A549 (cell line): Measurements from ENCODE around the gene S100A8. TPM values are rescaled to one million over a fixed set of nuclear protein-coding genes. Genes with fewer than 3 reads are reported as not detected.

Source experiments
- ATAC-seq, 2 experiments: fragments of 200-7000 bp in 1 of 2; fragments of >200 bp in 1 of 2; cut with Nextera tagmentation in 1 of 2; cut with Tn5 transposase in 1 of 2; 3 replicates each; pipeline versions ENCODE4 v1.8.0 to v1.9.1; 2018 to 2020; ENCODE audit warnings: mild to moderate bottlenecking in 1 of 2, moderate library complexity in 1 of 2
- CTCF ChIA-PET: fragments of 300-600 bp; sonication (Branson Sonifier 250); formaldehyde crosslinking; extraction: SDS; loops from one replicate; lab custom pipeline; 2021; ENCODE audit warnings: antibody characterized with exemption, inconsistent platforms; lab: Yijun Ruan, JAX
- POLR2A ChIA-PET: fragments of 350-600 bp; formaldehyde crosslinking; extraction: SDS; loops from one replicate; lab custom pipeline; 2021; ENCODE audit warnings: antibody characterized with exemption, inconsistent platforms; lab: Yijun Ruan, JAX
- DNase-seq, 2 experiments: peaks; one replicate each; pipeline versions ENCODE4 v3.0.0 to v3.0.0-alpha.2; 2011 to 2016; ENCODE audit warnings: low read depth in 1 of 2, low spot score in 1 of 2
- FAIRE-seq: peaks from 2 replicates; lab custom pipeline; 2011; peaks lifted over from hg19 to GRCh38; lab: Jason Lieb, UNC
- H3K27ac ChIP-seq, 2 experiments: fragments of >200 bp; sonication (Bioruptor Twin); formaldehyde crosslinking; 3 replicates each; pipeline ENCODE4 v1.5.1; 2016 to 2017
- H3K4me1 ChIP-seq: fragments of >200 bp; sonication (Bioruptor Twin); formaldehyde crosslinking; 3 replicates; pipeline ENCODE4 v1.6.1; 2016
- H3K4me2 ChIP-seq: fragments of >200 bp; sonication (Bioruptor Twin); formaldehyde crosslinking; 3 replicates; pipeline ENCODE4 v1.6.1; 2016
- H3K4me3 ChIP-seq: fragments of >200 bp; sonication (Bioruptor Twin); formaldehyde crosslinking; 3 replicates; pipeline ENCODE4 v1.5.1; 2016
- H3K9me3 ChIP-seq: fragments of >200 bp; sonication (Bioruptor Twin); formaldehyde crosslinking; 3 replicates; pipeline ENCODE4 v1.6.1; 2016
- ATOH8 ChIP-seq: fragments of 250-450 bp; sonication (Bioruptor Pico); IDR thresholded peaks from 2 replicates; pipeline ENCODE4 v1.5.0; 2020; ENCODE audit warnings: low read depth, mild to moderate bottlenecking, moderate library complexity
- BCL3 ChIP-seq: fragments of >200 bp; sonication (Bioruptor Twin); formaldehyde crosslinking; IDR thresholded peaks from 3 replicates; pipeline ENCODE4 v1.6.1; 2016
- CEBPB ChIP-seq, 2 experiments: fragments of >200 bp in 1 of 2; sonication (Bioruptor Twin) in 1 of 2; formaldehyde crosslinking in 1 of 2; IDR thresholded peaks; 2 replicates each; pipeline ENCODE4 v1.6.1; 2012 to 2016
- EHF ChIP-seq: fragments of 250-450 bp; sonication (Bioruptor Pico); IDR thresholded peaks from 2 replicates; pipeline ENCODE4 v1.5.0; 2020; ENCODE audit warnings: mild to moderate bottlenecking
- EP300 ChIP-seq, 2 experiments: fragments of >200 bp; sonication (Bioruptor Twin); formaldehyde crosslinking; IDR thresholded peaks; 2 replicates in 1 of 2; 3 replicates in 1 of 2; pipeline ENCODE4 v1.6.1; 2016 to 2017
- HEYL ChIP-seq: fragments of 250-450 bp; sonication (Bioruptor Pico); IDR thresholded peaks from 2 replicates; pipeline ENCODE4 v1.8.0; 2021; ENCODE audit warnings: mild to moderate bottlenecking, moderate library complexity
- HOXA7 ChIP-seq: fragments of 250-450 bp; sonication (Bioruptor Pico); IDR thresholded peaks from 2 replicates; pipeline ENCODE4 v1.5.0; 2020; ENCODE audit warnings: mild to moderate bottlenecking, moderate library complexity
- HOXB5 ChIP-seq: fragments of 250-450 bp; sonication (Bioruptor Pico); IDR thresholded peaks from 2 replicates; pipeline ENCODE4 v1.5.0; 2020; ENCODE audit warnings: mild to moderate bottlenecking, moderate library complexity
- JUN ChIP-seq, 2 experiments: fragments of >200 bp; sonication (Bioruptor Twin); formaldehyde crosslinking; IDR thresholded peaks; 2 replicates in 1 of 2; 3 replicates in 1 of 2; pipeline ENCODE4 v1.6.1; 2016 to 2017
- MAFK ChIP-seq: fragments of 450-650 bp; IDR thresholded peaks from 2 replicates; pipeline ENCODE4 v1.6.1; 2014; ENCODE audit not compliant: partially characterized antibody
- MAX ChIP-seq: IDR thresholded peaks from 2 replicates; pipeline ENCODE4 v1.6.1; 2012
- NFE2L2 ChIP-seq: fragments of 150-350 bp; conservative IDR thresholded peaks from 2 replicates; pipeline ENCODE4 v1.6.1; 2014; ENCODE audit warnings: low read length
- POLR2A ChIP-seq: IDR thresholded peaks from 2 replicates; pipeline ENCODE4 v1.6.1; 2012; ENCODE audit warnings: mild to moderate bottlenecking, low read length
- POLR2AphosphoS2 ChIP-seq: conservative IDR thresholded peaks from 2 replicates; pipeline ENCODE4 v1.6.1; 2012; ENCODE audit warnings: low read length, improper control_type of control experiment, inconsistent platforms
- RAD21 ChIP-seq, 2 experiments: fragments of >200 bp in 1 of 2; sonication (Bioruptor Twin) in 1 of 2; formaldehyde crosslinking in 1 of 2; IDR thresholded peaks in 1 of 2; conservative IDR thresholded peaks in 1 of 2; 2 replicates in 1 of 2; 3 replicates in 1 of 2; pipeline ENCODE4 v1.6.1; 2012 to 2018; ENCODE audit warnings: inconsistent platforms in 1 of 2
- REST ChIP-seq: fragments of 200-600 bp; sonication (generic); IDR thresholded peaks from 2 replicates; pipeline ENCODE4 v1.6.1; 2016; ENCODE audit warnings: antibody characterized with exemption, mild to moderate bottlenecking, moderate library complexity
- TFCP2L1 ChIP-seq: fragments of 250-450 bp; sonication (Bioruptor Pico); IDR thresholded peaks from 2 replicates; pipeline ENCODE4 v1.5.0; 2021; ENCODE audit warnings: mild to moderate bottlenecking
- WGBS: methylation state at CpG from one replicate; pipeline ENCODE4 v1.1.6; 2017; ENCODE audit errors: missing lambda C conversion rate; 5-methylcytosine and 5-hydroxymethylcytosine counted together
- polyA minus RNA-seq: library from RNA; depleted of rRNA, polyadenylated mRNA; stranded (reverse); fragments of >200 nt; gene quantifications from 2 replicates; pipeline ENCODE4 v1.2.3, GENCODE V29; 2011; rRNA and poly(A)+ RNA removed
- polyA plus RNA-seq, 4 experiments: library from polyadenylated mRNA; depleted of rRNA in 3 of 4; stranded (reverse); fragments of >200 nt; fragmentation: RNase III in 1 of 4; extraction: RNeasy Plus Mini Kit Qiagen cat#74134 plus additional on column Dnase treatment in 1 of 4; gene quantifications; 2 replicates in 3 of 4; 3 replicates in 1 of 4; pipeline ENCODE4 v1.2.3, GENCODE V29; 2011 to 2017
- TF ChIP-seq, protein P1 (sequence below): fragments of 450-650 bp; IDR thresholded peaks from 2 replicates; pipeline ENCODE4 v1.6.1; 2014; ENCODE audit warnings: antibody characterized with exemption
- TF ChIP-seq, protein P2 (sequence below): IDR thresholded peaks from 2 replicates; pipeline ENCODE4 v1.6.1; 2012; ENCODE audit warnings: low read depth, borderline replicate concordance

Gene S100A8
- polyA plus RNA-seq (2011; rRNA removed), result not detected in 2 replicates
- not detected in 2 replicates for polyA plus RNA-seq (2012; cell fraction: cytosol; rRNA removed)
- not detected in 2 replicates for polyA plus RNA-seq (2012; cell fraction: nucleus; rRNA removed)
- not detected in 3 replicates for polyA plus RNA-seq (2017; fragmentation: RNase III; extraction: RNeasy Plus Mini Kit Qiagen cat#74134 plus additional on column Dnase treatment)
- polyA minus RNA-seq, result not detected in 2 replicates

GRCh38 chr1:153390938-153391710 is at the start of gene S100A8:
S100A8 (minus strand) TSS chr1:153391073; CDS start chr1:153390535, 538 bp downstream.
- TF ChIP-seq HOXB5 (CRISPR knock-in tag) (no peak), BCL3 (no peak), HOXA7 (no peak), JUN (IDR thresholded peaks at IDR 0.05) (no peak), CEBPB (IDR thresholded peaks at IDR 0.05) (no peak), EP300 (IDR thresholded peaks at IDR 0.05) (no peak), RAD21 (conservative IDR thresholded peaks at IDR 0.05 in 1 of 2, IDR thresholded peaks at IDR 0.05 in 1 of 2) (no peak), MAFK (no peak), EHF (CRISPR knock-in tag) (no peak), POLR2AphosphoS2 (no peak), HEYL (CRISPR knock-in tag) (no peak)
- TF ChIP-seq, protein P1, sequence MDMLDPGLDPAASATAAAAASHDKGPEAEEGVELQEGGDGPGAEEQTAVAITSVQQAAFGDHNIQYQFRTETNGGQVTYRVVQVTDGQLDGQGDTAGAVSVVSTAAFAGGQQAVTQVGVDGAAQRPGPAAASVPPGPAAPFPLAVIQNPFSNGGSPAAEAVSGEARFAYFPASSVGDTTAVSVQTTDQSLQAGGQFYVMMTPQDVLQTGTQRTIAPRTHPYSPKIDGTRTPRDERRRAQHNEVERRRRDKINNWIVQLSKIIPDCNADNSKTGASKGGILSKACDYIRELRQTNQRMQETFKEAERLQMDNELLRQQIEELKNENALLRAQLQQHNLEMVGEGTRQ, result no peak
- TF ChIP-seq, all 56 proteins: peak for 0
- Histone ChIP-seq H3K4me1 (no peaks in the 10 kb centered on the region), H3K4me2 (no peak within 1 kb of the TSS), H3K27ac (no peak within 1 kb of the TSS), H3K4me3 (no peak within 1 kb of the TSS), H3K9me3 (no peaks in the 10 kb centered on the region)
- FAIRE-seq, result no peak
- ATAC-seq, result no peak
- POLR2A ChIA-PET, result no interaction called here
- DNase-seq, result no peak
- CTCF ChIA-PET, result interaction anchor here (1.3 to 2.1 kb wide), 2 partner anchors 103 to 177 kb away, joined by 3 to 6 read pairs; no protein-coding TSS in a partner anchor
- WGBS, result 3% methylated on average over 7 of the region's 7 CpGs

- H3K4me1 ChIP-seq, result no peaks in the 10 kb centered on the region
- TF ChIP-seq HOXA7 (no peak), TFCP2L1 (CRISPR knock-in tag) (no peak), NFE2L2 (no peak)
- no peak for FAIRE-seq
- ATAC-seq, result no peak
- H3K9me3 ChIP-seq, result no peaks in the 10 kb centered on the region; the same call in 2 of the 3 replicates
- ChIA-PET POLR2A (no interaction called here), CTCF (interaction anchor here (1.2 to 1.6 kb wide), 3 partner anchors 21 to 55 kb away, joined by 3 read pairs; partner anchors contain the start of gene S100A7)
- H3K4me3 ChIP-seq, result no peak overlapping the region
- no peak overlapping the region for H3K4me2 ChIP-seq
- DNase-seq, result no peak
- H3K27ac ChIP-seq, result no peak overlapping the region
Measured at GRCh38 chr1:153439273-153439672, 48.4 kb upstream of the S100A8 start.

- TF ChIP-seq REST (no peak), MAX (no peak), POLR2A (no peak), ATOH8 (CRISPR knock-in tag) (no peak), NFE2L2 (no peak), BCL3 (no peak)
- TF ChIP-seq, protein P2, sequence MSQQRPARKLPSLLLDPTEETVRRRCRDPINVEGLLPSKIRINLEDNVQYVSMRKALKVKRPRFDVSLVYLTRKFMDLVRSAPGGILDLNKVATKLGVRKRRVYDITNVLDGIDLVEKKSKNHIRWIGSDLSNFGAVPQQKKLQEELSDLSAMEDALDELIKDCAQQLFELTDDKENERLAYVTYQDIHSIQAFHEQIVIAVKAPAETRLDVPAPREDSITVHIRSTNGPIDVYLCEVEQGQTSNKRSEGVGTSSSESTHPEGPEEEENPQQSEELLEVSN, result no peak
- Histone ChIP-seq H3K4me1 (no peaks in the 10 kb centered on the region), H3K4me2 (no peak overlapping the region), H3K27ac (no peak overlapping the region), H3K9me3 (no peaks in the 10 kb centered on the region; the same call in 2 of the 3 replicates), H3K4me3 (no peak overlapping the region)
- WGBS, result 5% methylated on average over 6 of the region's 7 CpGs
- POLR2A ChIA-PET, result no interaction called here
- no peak for FAIRE-seq
- CTCF ChIA-PET, result interaction anchor here (1.4 to 1.6 kb wide), 2 partner anchors 22 to 56 kb away, joined by 3 read pairs; partner anchors contain the start of gene S100A7
- ATAC-seq, result no peak
- no peak for DNase-seq
Measured at GRCh38 chr1:153438599-153438998, 47.7 kb upstream of the S100A8 start.
